Astrocyte of the cerebellum (primary cell): ENCODE data around the gene COL20A1.

Experiments used
- DNase-seq: peaks from one replicate; pipeline ENCODE4 v3.0.0-alpha.2; 2011; ENCODE audit warnings: low read depth
- H3K4me3 ChIP-seq: 2 replicates; pipeline ENCODE4 v1.5.1; 2011; ENCODE audit warnings: mild to moderate bottlenecking, low read depth, low read length, moderate library complexity
- CTCF ChIP-seq: IDR thresholded peaks from 2 replicates; pipeline ENCODE4 v1.5.1; 2012; ENCODE audit warnings: low read length, low read depth, moderate library complexity, mild to moderate bottlenecking; ENCODE audit errors: missing control alignments
- in situ Hi-C: cut with HindIII; loops from 2 replicates; pipeline ENCODE4 v1.10.0; 2017; ENCODE audit warnings: low sequenced_read_pairs

COL20A1 gene

GRCh38 chr20:63367446-63368055 is 74.6 kb downstream of the COL20A1 start:
- in situ Hi-C loops = no loop called here
- no peak overlapping the region for H3K4me3 ChIP-seq
- TF ChIP-seq CTCF = no peak
- DNase-seq = no peak

- in situ Hi-C loops = no loop called here
- H3K4me3 ChIP-seq = no peak overlapping the region
- no peak for TF ChIP-seq CTCF
- no peak for DNase-seq
Measured at GRCh38 chr20:63368151-63368550, 75.2 kb downstream of the COL20A1 start.

GRCh38 chr20:63369024-63369530 is 76.1 kb downstream of the COL20A1 start:
- no peak for TF ChIP-seq CTCF
- no peak overlapping the region for H3K4me3 ChIP-seq
- in situ Hi-C loops = no loop called here
- DNase-seq = no peak

GRCh38 chr20:63369724-63370617 is 77.0 kb downstream of the COL20A1 start:
- TF ChIP-seq CTCF = no peak
- H3K4me3 ChIP-seq = no peak overlapping the region
- in situ Hi-C loops = no loop called here
- DNase-seq = no peak

GRCh38 chr20:63370618-63371187 is 77.7 kb downstream of the COL20A1 start:
- H3K4me3 ChIP-seq = no peak overlapping the region
- no peak for DNase-seq
- in situ Hi-C loops = no loop called here
- no peak for TF ChIP-seq CTCF

- H3K4me3 ChIP-seq = no peak overlapping the region
- no peak for DNase-seq
- in situ Hi-C loops = no loop called here
- no peak for TF ChIP-seq CTCF
Measured at GRCh38 chr20:63371291-63371865, 78.4 kb downstream of the COL20A1 start.
